NCI-H146 treated with DMSO at 0.1 percent for 48 hours (cell line): ENCODE results near the gene MRPL36.
"Not testable (repeated sequence)": the region's sequence is repeated elsewhere in the genome, so short reads cannot be mapped to it uniquely, and the experiment has no call there.

Experiments
- DNase-seq: peaks from one replicate; lab custom pipeline; 2025; ENCODE audit not compliant: unreplicated experiment; lab: John Stamatoyannopoulos, UW

The MRPL36 gene

GRCh38 chr5:1799602-1800471 lies at the start of gene MRPL36:
MRPL36 (minus strand) TSS chr5:1799837; CDS start chr5:1798935, 902 bp downstream.
- DNase-seq, result peak; percentile 70

- no peak for DNase-seq
These were observed 48.0 kb upstream of the MRPL36 start for GRCh38 chr5:1847611-1848010.

- DNase-seq, result no peak
These were observed 47.4 kb upstream of the MRPL36 start for GRCh38 chr5:1847056-1847455.

- DNase-seq, result no peak
These were observed 46.9 kb upstream of the MRPL36 start for GRCh38 chr5:1846583-1846982.

GRCh38 chr5:1845696-1846095 lies 46.1 kb upstream of the MRPL36 start:
- no peak for DNase-seq

- no peak for DNase-seq
These were observed 45.2 kb upstream of the MRPL36 start for GRCh38 chr5:1844708-1845436.

GRCh38 chr5:1843761-1844160 lies 44.1 kb upstream of the MRPL36 start:
- not testable (repeated sequence) for DNase-seq

GRCh38 chr5:1842004-1842819 lies 42.6 kb upstream of the MRPL36 start:
- DNase-seq, result no peak

- no peak for DNase-seq
These were observed 41.3 kb upstream of the MRPL36 start for GRCh38 chr5:1840741-1841521.

- DNase-seq, result no peak
These were observed 40.5 kb upstream of the MRPL36 start for GRCh38 chr5:1840071-1840547.

- no peak for DNase-seq
These were observed 38.4 kb upstream of the MRPL36 start for GRCh38 chr5:1838013-1838412.

- no peak for DNase-seq
These were observed 37.5 kb upstream of the MRPL36 start for GRCh38 chr5:1836891-1837880.

- DNase-seq, result no peak
These were observed 36.7 kb upstream of the MRPL36 start for GRCh38 chr5:1836176-1836890.

- no peak for DNase-seq
These were observed 35.8 kb upstream of the MRPL36 start for GRCh38 chr5:1835431-1835830.

- peak; percentile 21 for DNase-seq
These were observed 35.2 kb upstream of the MRPL36 start for GRCh38 chr5:1834721-1835429.

GRCh38 chr5:1834022-1834551 lies 34.5 kb upstream of the MRPL36 start:
- DNase-seq, result no peak

- DNase-seq, result no peak
These were observed 33.8 kb upstream of the MRPL36 start for GRCh38 chr5:1833264-1834021.
